Ascending aorta (tissue), 2 donors: Measurements from ENCODE around the gene HAUS5. TPM values are rescaled to one million over a fixed set of nuclear protein-coding genes. Genes with fewer than 3 reads are reported as not detected.

ENCODE experiments used
- DNase-seq, 2 donors: peaks; one replicate each; pipeline ENCODE4 v3.0.0-alpha.2; 2019; ENCODE audit warnings: low spot score in 2 of 2
- H3K27ac ChIP-seq, 2 donors: fragments of 200-600 bp; sonication (generic); one replicate each; pipeline ENCODE4 v1.5.1; 2016 to 2017; ENCODE audit warnings: mild to moderate bottlenecking in 1 of 2
- H3K27me3 ChIP-seq: fragments of 200-600 bp; sonication (generic); one replicate; pipeline ENCODE4 v1.5.1; 2017
- H3K36me3 ChIP-seq, 2 donors: fragments of 200-600 bp; sonication (generic); one replicate each; pipeline ENCODE4 v1.5.1; 2016
- H3K4me1 ChIP-seq, 2 donors: fragments of 200-600 bp; sonication (generic); one replicate each; pipeline ENCODE4 v1.5.1; 2016 to 2017; ENCODE audit warnings: mild to moderate bottlenecking in 1 of 2
- H3K4me3 ChIP-seq, 2 donors: fragments of 200-600 bp; sonication (generic); one replicate each; pipeline ENCODE4 v1.5.1; 2016 to 2017; ENCODE audit warnings: mild to moderate bottlenecking in 1 of 2
- H3K9me3 ChIP-seq, 2 donors: fragments of 200-600 bp; sonication (generic); one replicate each; pipeline ENCODE4 v1.5.1; 2016
- CTCF ChIP-seq, 3 experiments: fragments of 200-600 bp in 2 of 3; fragments of 450-650 bp in 1 of 3; sonication (generic) in 2 of 3; IDR thresholded peaks; one replicate each; pipeline ENCODE4 v1.5.1; 2016 to 2019; ENCODE audit warnings: antibody characterized with exemption in 3 of 3, mild to moderate bottlenecking in 1 of 3, moderate library complexity in 1 of 3
- intact Hi-C: fragments of 100-400 bp; cut with DNase I; formaldehyde crosslinking; loops from one replicate; pipeline ENCODE4 v1.15.1; 2023
- total RNA-seq: library from RNA; depleted of rRNA; stranded (reverse); fragments of >200 nt; gene quantifications from one replicate; pipeline ENCODE4 v1.1.0, GENCODE V29; 2016

Gene HAUS5
- total RNA-seq, 1 donor from 2014 or later, result 1.9 TPM

DNA sequence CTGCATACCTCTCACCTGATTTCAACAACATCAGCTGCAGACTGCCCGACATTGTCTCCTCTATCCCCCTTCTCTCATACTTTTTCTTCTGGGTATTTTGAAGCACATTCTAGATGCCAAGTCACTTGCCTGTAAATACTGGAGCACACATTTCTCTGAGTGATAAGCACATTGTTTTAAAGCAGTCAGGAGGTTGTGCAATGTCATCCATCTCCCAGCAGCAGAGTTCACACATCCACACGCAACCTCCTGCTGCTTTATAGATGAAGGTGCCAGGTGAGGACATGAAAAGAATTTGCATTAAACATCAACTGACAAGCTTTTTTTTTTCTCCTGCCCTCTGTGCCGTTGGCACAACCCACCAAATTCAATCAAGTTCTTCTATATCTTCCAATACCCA lies 59.3 kb downstream of the HAUS5 start:
- Histone ChIP-seq H3K27ac (no peak overlapping the region), H3K4me1 (no peaks in the 10 kb centered on the region), H3K27me3 (peaks cover 3% of the 10 kb centered on the region), H3K9me3 (no peaks in the 10 kb centered on the region), H3K4me3 (no peak overlapping the region), H3K36me3 (no peaks in the 10 kb centered on the region)
- DNase-seq, result no peak
- intact Hi-C loops, result no loop called here
- TF ChIP-seq CTCF (IDR thresholded peaks at IDR 0.05), result no peak

DNA sequence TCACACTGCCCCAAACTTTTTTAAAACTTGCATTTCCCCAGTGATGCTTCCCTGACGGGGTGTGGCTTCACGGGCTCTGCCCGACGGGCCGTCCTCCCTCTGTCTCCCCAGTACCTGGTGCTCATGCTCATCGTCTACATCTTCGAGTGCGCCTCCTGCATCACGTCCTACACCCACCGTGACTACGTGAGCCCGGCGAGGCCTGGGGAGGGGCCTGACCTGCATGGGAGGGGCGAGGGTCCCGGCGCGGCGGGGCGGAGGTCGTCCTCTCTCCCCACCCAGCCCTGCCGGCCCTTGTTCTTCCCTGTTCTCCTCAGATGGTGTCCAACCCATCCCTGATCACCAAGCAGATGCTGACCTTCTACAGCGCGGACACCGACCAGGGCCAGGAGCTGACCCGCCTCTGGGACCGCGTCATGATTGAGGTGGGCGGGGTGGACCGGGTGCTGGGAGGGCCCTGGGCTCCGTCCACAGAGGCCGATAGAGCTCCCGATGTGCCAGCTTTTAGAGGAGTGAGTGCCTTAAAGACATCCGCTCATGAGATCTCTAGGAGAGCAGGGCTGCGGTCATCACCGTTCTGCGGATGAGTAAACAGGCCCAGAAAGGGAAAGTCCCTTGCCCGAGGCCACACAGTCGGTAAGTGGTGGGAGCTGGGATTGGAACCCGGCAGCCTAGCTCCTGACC lies 60.7 kb downstream of the HAUS5 start:
- intact Hi-C loops, result no loop called here
- Histone ChIP-seq H3K27me3 (peaks cover 3% of the 10 kb centered on the region), H3K27ac (no peak overlapping the region), H3K9me3 (no peaks in the 10 kb centered on the region), H3K4me1 (no peaks in the 10 kb centered on the region), H3K4me3 (peak overlapping the region; percentile 23 to 51), H3K36me3 (no peaks in the 10 kb centered on the region)
- DNase-seq, result peak in 1 of 2 donors; percentile 68
- TF ChIP-seq CTCF (IDR thresholded peaks at IDR 0.05), result no peak

Other genes starting within 250 kb of the HAUS5 start
- gene GPR42, start 241.7 kb upstream of the HAUS5 start, total RNA-seq, result not detected
- not detected for gene FFAR2, start 164.5 kb upstream of the HAUS5 start, total RNA-seq
- gene KRTDAP, start 122.3 kb upstream of the HAUS5 start, total RNA-seq, result not detected
- 1.7 TPM for gene DMKN, start 99.1 kb upstream of the HAUS5 start, total RNA-seq
- gene SBSN, start 84.4 kb upstream of the HAUS5 start, total RNA-seq, result not detected
- not detected for gene GAPDHS, start 79.3 kb upstream of the HAUS5 start, total RNA-seq
- gene TMEM147, start 67.1 kb upstream of the HAUS5 start, total RNA-seq, result 99.7 TPM
- gene ATP4A, start 49.1 kb upstream of the HAUS5 start, total RNA-seq, result not detected
- gene PMIS2, start 26.6 kb upstream of the HAUS5 start, total RNA-seq, result not detected
- gene RBM42, start 16.3 kb downstream of the HAUS5 start, total RNA-seq, result 69.0 TPM
- 4.8 TPM for gene ETV2, start 29.0 kb downstream of the HAUS5 start, total RNA-seq
- 301 TPM for gene COX6B1, start 35.6 kb downstream of the HAUS5 start, total RNA-seq
- gene UPK1A, start 53.8 kb downstream of the HAUS5 start, total RNA-seq, result not detected
- gene ZBTB32, start 91.8 kb downstream of the HAUS5 start, total RNA-seq, result not detected
- gene KMT2B, start 105.3 kb downstream of the HAUS5 start, total RNA-seq, result 25.5 TPM
- not detected for gene IGFLR1, start 129.7 kb downstream of the HAUS5 start, total RNA-seq
- gene U2AF1L4, start 132.7 kb downstream of the HAUS5 start, total RNA-seq, result not detected
- 110 TPM for gene PSENEN, start 132.9 kb downstream of the HAUS5 start, total RNA-seq
- 29.9 TPM for gene LIN37, start 135.8 kb downstream of the HAUS5 start, total RNA-seq
- 265 TPM for gene HSPB6, start 144.3 kb downstream of the HAUS5 start, total RNA-seq
- 6.5 TPM for gene PROSER3, start 145.4 kb downstream of the HAUS5 start, total RNA-seq
- gene ARHGAP33, start 162.8 kb downstream of the HAUS5 start, total RNA-seq, result 8.7 TPM
- not detected for gene PRODH2, start 200.1 kb downstream of the HAUS5 start, total RNA-seq
- not detected for gene NPHS1, start 239.8 kb downstream of the HAUS5 start, total RNA-seq
- not detected for gene KIRREL2, start 244.2 kb downstream of the HAUS5 start, total RNA-seq